Ovary (tissue), 3 donors: ENCODE measurements around the gene ADGRD1.

ENCODE experiments used
- CTCF ChIP-seq, 3 donors: fragments of 450-650 bp in 2 of 3; fragments of 200-600 bp in 1 of 3; IDR thresholded peaks; one replicate each; pipeline versions ENCODE4 v1.5.1 to v1.8.0; 2016 to 2022; ENCODE audit warnings: antibody characterized with exemption in 3 of 3, mild to moderate bottlenecking in 1 of 3
- POLR2A ChIP-seq: fragments of 450-650 bp; IDR thresholded peaks from one replicate; pipeline ENCODE4 v1.6.1; 2017; ENCODE audit warnings: antibody characterized with exemption, mild to moderate bottlenecking, moderate library complexity
- donor health status: DM: no; HTN: no; CAD: no.

DNA sequence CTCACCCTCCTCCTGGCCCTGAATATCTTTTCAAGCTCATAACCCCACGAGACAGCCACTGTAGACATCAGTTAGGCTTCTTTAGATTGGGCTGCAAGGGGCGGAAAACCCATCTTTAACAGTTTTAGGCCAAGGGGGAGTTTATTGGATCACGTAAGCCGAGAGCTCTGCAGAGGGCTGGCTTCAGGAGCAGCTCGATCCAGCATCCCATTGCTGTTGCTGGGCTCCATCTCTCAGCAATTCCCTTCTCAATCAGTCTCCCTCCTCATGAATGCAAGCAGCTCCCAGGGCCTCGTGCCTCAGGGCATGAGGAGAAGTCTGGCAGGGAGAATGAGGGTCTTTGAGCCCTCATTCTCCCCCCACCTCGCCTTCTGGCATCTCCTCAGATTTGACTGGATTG, 59.4 kb downstream of the ADGRD1 start:
- TF ChIP-seq CTCF (IDR thresholded peaks at IDR 0.05) (no peak), POLR2A (no peak)
